Activated CD4-positive, alpha-beta T cell treated with anti-CD3 and anti-CD28 coated beads for 24 hours (primary cell): ENCODE results near the gene CRYBG2.
"Not testable (repeated sequence)": the region's sequence is repeated elsewhere in the genome, so short reads cannot be mapped to it uniquely, and the experiment has no call there.

Experiments
- DNase-seq, 2 donors: peaks; one replicate each; pipeline ENCODE4 v3.0.0-alpha.2; 2020; ENCODE audit warnings: low read depth in 2 of 2

The CRYBG2 gene, protein sequence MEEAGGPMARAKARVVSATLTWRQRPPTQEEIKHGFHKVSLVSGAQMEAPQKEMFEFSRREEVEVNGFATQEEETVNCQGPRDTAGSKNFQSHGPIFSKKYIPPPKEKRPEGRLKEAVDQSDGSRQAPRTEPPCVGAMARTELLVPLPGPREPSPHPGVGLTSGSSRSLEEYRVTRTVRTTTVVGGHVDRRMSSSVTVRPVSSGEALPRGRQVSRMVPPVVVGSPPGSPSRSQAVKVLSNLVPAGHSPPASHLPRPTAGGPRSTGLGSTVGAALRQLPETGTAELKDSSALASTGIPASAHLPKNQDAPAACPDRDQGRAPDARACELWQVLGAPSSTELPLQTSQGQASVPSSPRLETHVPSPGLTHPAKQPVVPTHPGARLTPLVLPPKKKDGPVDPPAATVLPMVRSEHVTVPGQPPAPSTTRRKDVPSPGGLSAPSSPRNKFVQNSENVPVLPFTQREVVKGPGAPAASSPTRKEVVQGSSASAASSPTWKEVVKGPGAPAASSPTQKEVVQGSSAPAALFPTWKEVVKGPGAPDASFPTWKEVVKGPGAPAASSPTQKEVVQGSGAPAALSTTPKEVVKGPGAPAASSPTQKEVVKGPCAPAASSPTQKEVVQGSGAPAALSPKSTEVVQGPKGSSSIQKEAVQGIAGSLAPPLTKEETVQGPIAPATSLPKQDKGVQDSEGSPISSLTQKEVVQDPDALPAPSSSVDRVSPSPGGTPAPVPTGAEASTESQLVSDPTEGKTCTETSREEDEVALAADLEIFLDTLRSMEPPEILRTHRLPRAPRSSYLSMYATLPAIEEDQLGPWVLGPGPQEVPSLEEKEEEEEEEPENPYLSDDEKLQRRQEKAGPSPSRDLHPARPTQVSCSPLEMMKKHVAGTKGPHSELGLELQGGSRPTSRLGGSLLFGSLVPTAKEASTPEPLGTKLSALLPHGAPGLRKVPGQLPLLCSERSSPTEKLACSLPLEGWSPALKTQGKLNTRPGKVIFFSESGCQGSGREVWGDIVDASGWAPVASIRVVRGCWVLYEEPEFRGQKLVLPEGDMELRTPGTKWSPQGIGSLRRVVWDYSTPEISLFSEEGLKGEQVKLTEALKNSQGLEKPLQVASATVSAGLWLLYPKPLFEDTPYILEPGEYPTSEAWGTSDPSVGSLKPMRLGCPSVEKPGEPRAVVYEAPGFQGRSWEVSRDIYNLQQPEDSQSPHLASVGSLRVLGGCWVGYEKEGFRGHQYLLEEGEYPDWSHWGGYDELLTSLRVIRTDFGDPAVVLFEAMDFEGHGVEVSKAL (N-terminal part only)

DNA sequence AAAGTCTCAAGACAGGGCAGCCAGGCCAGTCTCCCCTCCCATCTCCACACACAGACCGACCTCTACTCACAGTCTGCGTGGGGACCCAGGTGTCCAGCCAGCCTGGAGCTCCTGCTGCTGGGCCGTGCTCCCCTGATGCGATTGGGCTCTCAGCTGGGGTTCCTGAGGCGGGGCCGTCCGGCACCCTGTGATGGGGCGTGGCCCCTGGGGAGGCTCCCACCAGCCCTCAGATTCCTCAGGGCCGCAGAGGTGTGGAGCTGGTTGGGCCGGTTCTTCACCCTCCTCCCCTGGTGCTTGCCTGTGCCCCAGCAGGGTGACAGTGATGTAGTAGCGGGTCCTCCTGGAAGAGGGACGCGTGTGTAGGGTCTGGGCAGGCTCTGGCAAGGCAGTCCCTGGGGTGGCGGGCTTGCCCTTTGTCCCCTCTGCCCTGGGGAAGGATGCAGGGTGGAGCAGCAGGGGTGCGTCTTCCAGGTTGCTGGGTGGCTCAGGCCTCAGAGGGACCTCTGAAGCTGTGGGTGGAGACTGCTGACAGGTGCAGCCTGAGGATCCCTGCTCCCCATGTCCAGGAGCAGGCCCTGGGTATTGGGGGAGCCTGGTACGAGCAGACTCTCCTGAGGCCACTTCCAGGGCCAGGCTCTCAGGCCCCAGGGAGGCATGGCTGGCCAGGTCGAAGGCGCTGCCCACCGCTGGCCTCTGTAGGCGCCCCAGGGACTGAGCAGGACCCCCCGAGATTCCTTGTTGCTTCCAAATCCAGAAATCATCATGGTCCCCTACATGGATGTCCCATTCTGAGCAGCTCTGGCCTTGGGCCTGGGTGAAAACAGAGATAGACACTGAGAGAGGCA is at the start of gene CRYBG2:
CRYBG2 (minus strand) TSS at position 155 of the 845 bp plus-strand sequence. CDS start 7,473 bp downstream, outside the sequence.
- DNase-seq = no peak

DNA sequence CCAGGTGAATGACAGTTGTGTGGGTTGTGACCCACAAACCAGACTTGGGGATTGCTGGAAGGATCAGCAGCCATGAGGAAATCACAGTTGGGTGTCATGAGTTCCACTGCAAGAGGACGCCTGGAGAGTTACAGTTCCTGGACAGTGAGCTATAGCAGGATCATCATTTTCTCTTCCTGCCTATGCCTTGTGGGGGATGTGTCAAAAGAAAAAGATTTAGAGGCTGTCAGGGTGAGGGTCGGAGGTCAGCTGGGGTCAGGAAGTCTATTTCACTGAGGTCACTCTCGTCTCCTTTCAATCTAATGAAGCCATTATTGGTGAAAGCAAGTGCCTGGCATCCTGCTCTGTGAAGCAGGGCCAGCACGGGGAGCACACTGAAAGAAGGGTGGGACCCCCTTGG is 49.7 kb upstream of the CRYBG2 start:
- DNase-seq = no peak

DNA sequence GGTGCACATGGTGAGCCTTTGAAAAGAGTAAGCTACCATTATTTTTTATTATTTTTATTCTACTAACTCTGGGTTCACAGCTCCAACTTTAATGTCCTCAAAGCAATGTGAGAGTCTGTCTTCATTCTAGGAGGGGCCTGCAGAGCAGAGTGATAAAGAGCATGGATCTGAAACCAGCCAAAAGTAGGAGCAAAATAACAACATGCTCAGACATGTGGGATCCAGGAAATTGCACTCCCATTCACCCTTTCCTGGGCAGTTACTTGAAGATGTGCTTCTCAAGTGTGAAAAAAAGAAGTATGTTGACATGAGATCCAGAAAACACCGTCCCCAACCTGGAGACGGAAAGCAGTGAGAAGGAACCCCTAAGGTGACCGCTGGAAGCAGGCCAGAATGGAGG is 48.0 kb upstream of the CRYBG2 start:
- DNase-seq = no peak

DNA sequence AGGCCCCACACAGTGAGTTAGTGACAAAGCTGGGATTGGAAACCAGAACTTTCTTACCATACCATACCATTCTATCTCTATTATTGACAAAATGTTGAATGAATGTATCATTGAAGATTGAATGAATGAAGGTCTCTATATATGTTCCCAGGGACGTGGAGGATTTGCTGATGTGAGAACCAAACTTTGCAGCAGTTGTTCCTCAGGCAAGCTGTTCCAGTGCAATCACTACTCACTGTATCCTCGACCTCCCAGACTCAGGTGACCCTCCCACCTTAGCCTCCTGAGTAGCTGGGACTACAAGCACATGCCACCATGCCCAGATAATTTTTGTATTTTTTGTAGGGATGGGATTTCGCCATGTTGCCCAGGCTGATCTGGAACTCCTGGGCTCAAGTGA is 45.1 kb upstream of the CRYBG2 start:
- DNase-seq = no peak

DNA sequence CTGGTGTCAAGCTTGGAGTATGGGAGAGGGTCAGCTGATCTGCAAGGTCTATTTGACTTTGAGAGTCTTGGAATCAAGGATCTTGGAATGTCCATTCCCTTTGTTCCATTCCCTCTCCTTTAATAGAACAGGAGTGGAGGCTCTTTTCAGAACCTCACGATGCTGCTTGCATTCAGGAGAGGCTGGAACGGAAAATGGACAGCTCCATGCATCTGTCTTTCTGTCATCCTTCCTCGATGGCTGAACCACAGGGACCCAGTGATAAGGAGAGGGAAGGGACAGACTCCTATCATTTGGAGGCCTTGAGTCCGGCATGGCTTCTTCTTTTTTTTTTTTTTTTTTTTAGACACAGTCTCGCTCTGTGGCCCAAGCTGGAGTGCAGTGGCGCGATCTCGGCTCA is 41.8 kb upstream of the CRYBG2 start:
- no peak for DNase-seq

DNA sequence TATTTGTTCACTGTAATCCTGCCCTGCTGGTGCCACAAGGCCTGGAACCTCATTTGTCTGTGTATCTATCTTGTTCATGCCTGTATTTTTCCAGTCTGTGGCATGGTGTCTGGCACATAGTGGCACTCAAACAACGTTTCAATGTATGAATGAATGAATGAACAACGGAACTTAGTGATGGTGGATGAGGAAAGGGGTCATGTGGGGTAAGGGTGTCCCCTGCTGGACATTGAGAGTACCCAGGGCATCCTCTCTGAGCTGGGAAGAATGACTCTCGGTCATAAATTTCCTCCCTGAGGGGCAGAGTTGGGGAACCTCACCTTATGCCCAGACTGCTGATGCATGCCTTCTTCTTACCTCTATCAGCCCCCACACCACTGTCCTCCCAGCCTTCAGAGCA is 37.5 kb upstream of the CRYBG2 start:
- DNase-seq = no peak

DNA sequence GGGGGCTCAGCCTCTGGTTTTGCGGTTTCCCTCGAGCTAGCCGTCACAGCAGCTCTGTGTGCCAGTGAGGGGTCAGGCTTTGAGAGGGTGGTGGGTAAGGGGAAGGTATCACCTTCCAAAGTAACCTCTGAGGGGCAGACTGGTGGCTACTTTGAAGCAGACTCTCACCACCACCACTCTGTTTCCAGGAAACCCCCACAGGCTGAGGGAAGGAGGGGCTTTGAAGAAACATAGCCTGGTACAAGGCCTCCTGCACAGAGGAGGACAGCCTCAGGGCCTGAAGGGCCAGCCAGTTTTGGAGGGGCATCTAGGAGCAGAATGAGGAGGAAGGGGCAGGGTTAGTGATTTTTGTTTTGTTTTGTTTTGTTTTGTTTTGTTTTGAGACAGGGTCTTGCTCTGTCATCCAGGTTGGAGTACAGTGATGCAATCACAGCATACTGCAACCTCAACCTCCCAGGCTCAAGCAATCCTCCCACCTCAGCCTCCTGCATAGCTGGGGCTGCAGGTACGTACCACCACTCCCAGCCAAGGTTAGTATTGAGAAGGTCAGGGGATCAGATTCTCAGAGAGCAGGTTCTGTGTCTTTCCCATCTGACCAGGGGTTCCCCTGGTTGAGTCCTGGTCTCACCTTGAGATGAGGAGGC is 35.8 kb upstream of the CRYBG2 start:
- DNase-seq = no peak

DNA sequence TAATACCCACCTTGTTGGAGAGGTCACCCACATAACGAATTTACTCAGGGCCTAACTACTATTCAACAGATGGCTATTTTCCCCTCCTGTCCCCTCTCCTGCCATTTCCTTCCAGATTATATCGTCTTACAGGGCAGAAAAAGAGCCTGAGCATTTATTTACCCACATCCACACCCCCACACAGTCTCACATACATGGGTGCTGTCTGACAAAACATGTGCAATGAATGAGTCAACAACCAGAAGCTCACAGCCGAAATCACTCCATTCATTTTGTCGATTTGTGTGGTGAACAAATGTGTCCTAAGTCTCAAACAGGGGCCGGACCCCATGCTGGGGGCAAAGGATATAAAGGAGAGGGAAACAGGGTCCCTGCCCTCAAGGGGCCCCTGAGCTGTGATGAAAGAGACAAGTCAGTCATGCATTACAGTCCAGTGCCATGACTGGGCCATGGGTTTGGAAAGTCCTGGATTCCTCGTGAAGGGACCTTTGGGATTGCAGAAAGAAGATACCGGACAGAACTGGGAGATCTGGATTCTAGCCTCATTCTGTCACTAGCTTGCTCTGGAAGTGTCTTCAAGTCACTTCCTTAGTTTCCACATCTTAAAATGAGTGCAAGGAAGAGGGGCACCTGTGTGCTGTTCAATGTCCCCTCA is 35.0 kb upstream of the CRYBG2 start:
- no peak for DNase-seq

DNA sequence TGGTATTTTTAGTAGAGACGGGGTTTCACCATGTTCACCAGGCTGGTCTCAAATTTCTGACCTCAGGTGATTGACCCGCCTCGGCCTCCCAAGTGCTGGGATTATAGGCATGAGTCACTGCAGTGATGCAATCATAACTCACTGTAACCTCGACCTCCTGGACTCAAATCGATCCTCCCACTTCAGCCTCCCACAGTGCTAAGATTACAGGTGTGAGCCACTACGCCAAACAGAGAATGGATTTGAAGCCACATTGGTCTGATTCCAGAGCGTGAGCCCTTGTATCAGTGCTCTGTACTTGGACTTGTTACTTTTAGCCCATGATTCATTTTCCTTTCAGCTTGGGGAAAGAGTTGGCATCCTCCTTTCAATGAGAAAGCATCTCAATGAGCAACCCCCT is 33.5 kb upstream of the CRYBG2 start:
- no peak for DNase-seq

DNA sequence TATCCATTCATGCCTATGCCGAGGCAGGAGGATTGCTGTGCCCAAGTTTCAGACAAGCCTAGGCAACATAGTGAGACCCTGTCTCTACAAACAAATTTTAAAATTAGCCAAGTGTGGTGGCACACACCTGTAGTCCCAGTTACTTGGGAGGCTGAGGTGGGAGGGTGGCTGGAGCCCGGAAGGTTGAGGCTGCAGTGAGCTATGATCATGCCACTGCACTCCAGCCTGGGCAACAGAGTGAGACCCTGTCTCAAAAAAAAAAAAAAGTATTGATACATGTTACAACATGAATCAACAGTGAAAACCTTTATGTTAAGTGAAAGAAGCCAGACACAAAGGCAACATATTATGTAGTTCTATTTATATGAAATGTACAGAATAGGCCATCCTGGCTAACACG is 31.1 kb upstream of the CRYBG2 start:
- DNase-seq = not testable (repeated sequence)

DNA sequence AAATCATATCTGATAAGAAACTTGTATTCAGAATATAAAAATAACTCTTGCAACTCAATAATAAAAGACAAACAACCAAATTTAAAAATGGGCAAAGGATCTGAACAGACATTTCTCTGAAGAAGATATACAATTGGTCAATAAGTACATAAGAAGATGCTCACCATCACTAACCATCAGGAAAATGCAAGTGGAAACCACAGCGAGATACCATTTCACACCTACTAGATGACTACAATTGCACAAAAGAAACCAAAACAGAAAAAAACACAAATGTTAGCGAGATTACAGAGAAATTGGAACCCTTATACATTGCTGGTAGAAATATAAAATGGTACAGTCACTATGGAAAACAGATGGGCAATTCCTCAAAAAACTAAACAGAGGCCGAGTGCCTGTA is 30.1 kb upstream of the CRYBG2 start:
- DNase-seq = no peak

DNA sequence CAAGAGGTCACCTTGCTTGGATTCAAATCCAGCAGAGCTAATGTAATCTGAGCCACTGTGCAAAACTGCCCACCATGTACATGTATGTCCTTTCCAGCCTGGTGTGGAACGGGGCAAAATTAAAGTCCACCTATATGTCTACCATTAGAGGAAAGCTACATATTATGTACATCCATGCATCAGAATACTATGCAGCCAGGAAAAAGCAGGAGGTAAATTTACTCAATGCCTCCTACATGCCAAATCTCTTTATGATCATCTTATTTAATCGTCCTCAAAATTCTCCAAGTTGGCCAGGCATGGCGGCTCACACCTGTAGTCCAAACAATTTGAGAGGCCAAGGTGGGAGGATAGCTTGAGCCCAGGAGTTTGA is 24.9 kb upstream of the CRYBG2 start:
- no peak for DNase-seq

DNA sequence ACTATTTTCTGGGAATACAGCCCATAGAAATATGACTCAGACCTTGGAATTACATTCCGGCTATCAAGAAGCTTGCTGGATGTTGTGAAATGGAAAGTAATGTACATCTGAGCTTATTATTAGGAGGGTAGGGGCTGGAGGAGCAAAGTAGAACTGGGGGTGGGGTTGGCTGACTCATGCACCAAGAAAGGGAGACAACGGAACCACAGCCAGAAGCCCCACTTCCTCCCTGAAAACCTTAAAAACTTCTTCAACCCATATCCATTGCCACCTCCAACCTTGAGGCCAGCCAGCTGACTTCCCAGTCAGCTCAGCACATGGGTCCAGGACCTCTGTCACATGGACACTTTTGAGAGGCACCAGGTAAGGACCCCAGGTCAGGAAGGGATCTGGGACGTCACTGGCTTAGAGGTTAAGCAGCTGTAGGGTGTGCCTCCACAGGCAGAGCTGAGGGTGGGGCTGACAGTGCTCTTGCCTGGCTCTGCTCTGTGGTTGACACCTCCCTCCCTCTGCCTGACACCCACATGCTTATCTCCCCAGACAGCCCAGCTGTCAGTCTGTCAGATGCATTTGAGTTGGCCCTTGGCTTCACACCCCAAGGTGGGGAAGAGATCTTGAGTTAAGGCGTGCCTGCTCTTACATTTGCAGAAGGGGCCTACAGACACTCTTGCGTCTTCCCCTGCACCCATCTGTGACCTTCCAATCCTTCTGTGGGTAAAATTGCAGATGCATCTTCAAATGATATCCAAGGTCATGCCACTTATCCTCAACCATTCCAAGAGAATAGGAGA is 24.4 kb upstream of the CRYBG2 start:
- DNase-seq = peak; percentile 45 to 50

DNA sequence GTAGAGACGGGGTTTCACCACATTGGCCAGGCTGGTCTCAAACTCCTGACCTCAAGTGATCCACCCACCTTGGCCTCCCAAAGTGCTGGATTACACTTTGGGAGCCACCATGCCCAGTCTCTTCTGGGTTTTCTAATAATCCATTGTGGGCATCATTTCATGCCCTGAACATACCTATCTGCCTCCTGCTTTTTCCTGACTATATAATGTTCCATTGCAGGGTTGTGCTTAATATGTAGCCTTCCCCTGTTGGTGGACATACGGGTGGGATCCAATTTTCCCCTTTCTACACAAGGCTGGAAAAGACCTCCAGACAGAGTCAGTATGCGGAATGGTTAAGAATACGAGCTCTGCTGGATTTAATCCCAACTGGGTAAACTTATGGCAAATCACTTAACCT is 22.1 kb upstream of the CRYBG2 start:
- DNase-seq = no peak

DNA sequence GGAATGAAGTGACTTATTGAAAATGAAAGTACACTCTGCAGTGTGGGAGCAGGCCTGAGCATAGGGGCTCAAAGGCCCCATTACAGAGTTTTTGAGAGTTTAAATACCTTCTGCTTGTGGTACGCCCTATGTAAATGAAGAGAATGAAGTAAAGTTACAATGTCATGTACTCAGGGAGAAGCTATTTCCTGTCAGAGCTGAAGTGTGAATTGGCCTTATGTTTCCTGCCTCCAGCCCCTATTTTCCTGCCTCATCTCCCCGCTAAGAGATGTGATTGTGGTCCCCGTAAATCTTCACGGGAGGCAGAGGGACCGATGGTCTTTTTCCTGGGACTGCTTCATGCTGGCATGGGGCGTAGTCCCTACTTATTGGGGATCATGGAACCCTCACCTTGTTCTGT is 21.2 kb upstream of the CRYBG2 start:
- no peak for DNase-seq

DNA sequence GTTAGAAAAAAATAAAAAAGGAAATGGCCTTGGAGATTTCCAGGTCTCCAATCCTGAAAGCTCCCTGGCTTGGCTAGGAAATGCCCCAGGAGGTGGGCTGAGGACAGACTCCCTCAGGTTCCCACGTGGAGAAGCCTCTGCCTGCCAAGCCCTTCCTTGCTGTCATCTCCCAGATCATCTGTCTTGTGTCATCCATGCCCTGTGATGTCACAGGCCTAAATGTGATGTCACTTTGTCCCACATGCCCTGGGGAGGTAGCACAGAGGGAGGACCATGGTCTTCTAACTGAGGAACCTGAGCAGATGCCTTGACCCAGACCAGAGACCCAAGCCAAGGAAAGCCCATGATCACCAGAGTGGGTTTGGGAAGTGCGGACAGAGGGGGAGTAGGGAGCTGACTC is 20.4 kb upstream of the CRYBG2 start:
- not testable (repeated sequence) for DNase-seq

DNA sequence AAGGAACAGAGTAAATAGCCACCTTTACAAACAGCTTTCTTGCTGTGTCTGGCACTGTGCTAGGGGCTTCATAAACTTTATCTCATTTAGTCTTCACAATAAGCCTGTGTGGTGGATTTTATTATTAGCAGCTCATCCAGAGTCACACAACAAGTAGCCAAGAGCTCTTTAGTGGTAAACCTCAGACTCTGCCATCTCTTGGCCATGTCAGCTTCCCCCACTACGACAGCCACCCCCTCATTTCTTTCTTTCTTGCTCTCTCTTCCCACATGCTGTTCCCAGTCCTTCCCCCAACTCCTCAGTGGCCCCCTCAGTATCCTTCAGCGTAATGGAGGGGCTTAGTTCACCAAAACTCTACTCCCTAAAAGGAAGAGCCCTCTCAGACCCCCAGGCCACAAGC is 19.9 kb upstream of the CRYBG2 start:
- DNase-seq = no peak

DNA sequence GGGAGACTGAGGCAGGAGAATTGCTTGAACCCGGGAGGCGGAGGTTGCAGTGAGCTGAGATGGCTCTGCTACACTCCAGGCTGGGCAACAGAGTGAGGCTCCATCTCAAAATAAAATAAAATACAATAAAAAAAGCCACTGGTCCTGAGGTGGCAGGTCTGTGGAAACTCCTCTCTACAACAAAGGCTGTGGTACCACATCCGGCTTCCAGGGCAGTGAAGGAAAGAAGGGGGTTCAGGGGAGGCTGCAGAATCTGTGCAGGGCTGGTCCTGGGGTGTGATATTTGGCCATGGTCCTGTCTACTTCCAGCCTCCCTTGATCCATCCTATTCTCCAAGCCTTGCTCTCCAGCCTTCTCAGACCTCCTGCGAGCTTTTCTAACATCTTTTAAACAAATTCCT is 19.4 kb upstream of the CRYBG2 start:
- no peak for DNase-seq

DNA sequence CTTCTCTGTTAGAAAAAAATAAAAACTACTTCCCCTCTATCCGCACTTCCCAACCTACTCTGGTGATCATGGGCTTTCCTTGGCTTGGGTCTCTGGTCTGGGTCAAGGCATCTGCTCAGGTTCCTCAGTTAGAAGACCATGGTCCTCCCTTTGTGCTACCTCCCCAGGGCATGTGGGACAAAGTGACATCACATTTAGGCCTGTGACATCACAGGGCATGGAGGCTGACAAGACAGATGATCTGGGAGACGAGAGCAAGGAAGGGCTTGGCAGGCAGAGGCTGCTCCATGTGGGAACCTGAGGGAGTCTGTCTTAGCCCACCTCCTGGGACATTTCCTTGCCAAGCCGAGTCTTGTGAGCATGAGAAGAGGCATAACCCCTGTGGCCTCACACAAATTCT is 18.7 kb upstream of the CRYBG2 start, which contains the start of gene ZNF683:
ZNF683 (minus strand) TSS at position 140 of the 400 bp plus-strand sequence. CDS start 4,179 bp downstream, outside the sequence.
- DNase-seq = not testable (repeated sequence)
